Naive B cell (primary cell): ENCODE data around the gene PDZRN3. TPM values are rescaled to one million over a fixed set of nuclear protein-coding genes. Genes with fewer than 3 reads are reported as not detected.
A peak's percentile ranks its signal among the peaks of the same experiment; 100 is the strongest.

Source experiments
- ATAC-seq, 2 donors: fragments of 150-1000 bp; cut with Tn5 transposase; 2 replicates each; pipeline ENCODE4 v1.10.0; 2021; ENCODE audit warnings: low read depth in 2 of 2, mild to moderate bottlenecking in 2 of 2, moderate library complexity in 2 of 2
- DNase-seq: peaks from one replicate; pipeline ENCODE4 v3.0.0; 2022
- H3K27ac Mint-ChIP-seq, 6 donors: one replicate each; pipeline ENCODE4 v1.8.0; 2020 to 2022; ENCODE audit warnings: mild to moderate bottlenecking in 6 of 6, mixed read lengths in 6 of 6, moderate library complexity in 5 of 6, inconsistent platforms in 2 of 6
- H3K27me3 Mint-ChIP-seq, 3 donors: one replicate each; pipeline ENCODE4 v1.8.0; 2021 to 2022; ENCODE audit warnings: mixed read lengths in 3 of 3, mild to moderate bottlenecking in 1 of 3
- H3K36me3 Mint-ChIP-seq, 2 donors: one replicate each; pipeline ENCODE4 v1.8.0; 2020 to 2022; ENCODE audit warnings: mixed read lengths in 2 of 2, inconsistent platforms in 1 of 2, mild to moderate bottlenecking in 1 of 2
- H3K4me1 Mint-ChIP-seq, 3 donors: one replicate each; pipeline ENCODE4 v1.8.0; 2020 to 2022; ENCODE audit warnings: mixed read lengths in 3 of 3, inconsistent platforms in 1 of 3, mild to moderate bottlenecking in 1 of 3, moderate library complexity in 1 of 3
- H3K4me3 Mint-ChIP-seq, 8 donors: one replicate each; pipeline ENCODE4 v1.8.0; 2020 to 2022; ENCODE audit warnings: mild to moderate bottlenecking in 8 of 8, mixed read lengths in 8 of 8, moderate library complexity in 8 of 8, inconsistent platforms in 2 of 8
- H3K9me3 Mint-ChIP-seq, 7 donors: one replicate each; pipeline ENCODE4 v1.8.0; 2020 to 2022; ENCODE audit warnings: mixed read lengths in 7 of 7, mild to moderate bottlenecking in 5 of 7, inconsistent platforms in 2 of 7, moderate library complexity in 1 of 7
- polyA plus RNA-seq, 6 donors: library from polyadenylated mRNA; unstranded; fragments of 300-500 nt; fragmentation: Illumina TruSeq; gene quantifications; one replicate each; pipeline ENCODE4 v1.2.3, GENCODE V29; 2021; ENCODE audit warnings: low read depth in 6 of 6

Gene PDZRN3
- polyA plus RNA-seq, 6 donors from 2014 or later: not detected

DNA sequence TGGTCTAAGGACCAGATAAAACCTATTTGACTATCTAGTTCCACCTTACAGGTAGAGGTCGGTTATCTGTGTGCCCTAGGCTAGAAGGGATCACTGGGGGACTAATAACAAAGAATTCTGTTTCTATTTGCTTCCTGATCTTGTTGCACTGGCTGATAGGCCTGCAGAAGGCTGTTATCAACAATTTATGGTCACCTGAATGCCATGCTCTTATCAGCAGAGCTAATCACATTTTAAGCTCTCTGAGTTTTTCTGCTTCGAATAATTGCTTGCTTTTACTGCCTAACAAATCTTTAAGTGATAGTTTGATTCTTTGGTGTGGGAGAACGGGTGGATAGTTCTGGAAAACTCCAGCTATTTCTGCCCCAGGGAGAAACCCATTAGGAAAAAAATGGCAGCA lies 263.1 kb downstream of the PDZRN3 start:
- H3K4me3 Mint-ChIP-seq: no peak overlapping the region
- H3K4me1 Mint-ChIP-seq: no peaks in the 10 kb centered on the region
- ATAC-seq (no peak), DNase-seq (no peak)
- no peak overlapping the region for H3K27ac Mint-ChIP-seq
- peaks cover 0 to 5% of the 10 kb centered on the region in 2 donors for H3K36me3 Mint-ChIP-seq
- peaks cover 5 to 23% (median 10%) of the 10 kb centered on the region in 7 donors for H3K9me3 Mint-ChIP-seq
- H3K27me3 Mint-ChIP-seq: peaks cover 0 to 4% (median 0%) of the 10 kb centered on the region in 3 donors

GRCh38 chr3:73353649-73354217 lies 271.0 kb downstream of the PDZRN3 start:
- Mint-ChIP-seq H3K9me3 (peaks cover 0 to 9% (median under 1%) of the 10 kb centered on the region in 7 donors), H3K36me3 (peaks cover 0 to 5% of the 10 kb centered on the region in 2 donors), H3K4me1 (no peaks in the 10 kb centered on the region), H3K27ac (peak overlapping the region in 1 of 6 donors; percentile 47), H3K4me3 (no peak overlapping the region), H3K27me3 (peaks cover 7 to 16% (median 15%) of the 10 kb centered on the region in 3 donors)
- ATAC-seq: no peak
- DNase-seq: no peak

DNA sequence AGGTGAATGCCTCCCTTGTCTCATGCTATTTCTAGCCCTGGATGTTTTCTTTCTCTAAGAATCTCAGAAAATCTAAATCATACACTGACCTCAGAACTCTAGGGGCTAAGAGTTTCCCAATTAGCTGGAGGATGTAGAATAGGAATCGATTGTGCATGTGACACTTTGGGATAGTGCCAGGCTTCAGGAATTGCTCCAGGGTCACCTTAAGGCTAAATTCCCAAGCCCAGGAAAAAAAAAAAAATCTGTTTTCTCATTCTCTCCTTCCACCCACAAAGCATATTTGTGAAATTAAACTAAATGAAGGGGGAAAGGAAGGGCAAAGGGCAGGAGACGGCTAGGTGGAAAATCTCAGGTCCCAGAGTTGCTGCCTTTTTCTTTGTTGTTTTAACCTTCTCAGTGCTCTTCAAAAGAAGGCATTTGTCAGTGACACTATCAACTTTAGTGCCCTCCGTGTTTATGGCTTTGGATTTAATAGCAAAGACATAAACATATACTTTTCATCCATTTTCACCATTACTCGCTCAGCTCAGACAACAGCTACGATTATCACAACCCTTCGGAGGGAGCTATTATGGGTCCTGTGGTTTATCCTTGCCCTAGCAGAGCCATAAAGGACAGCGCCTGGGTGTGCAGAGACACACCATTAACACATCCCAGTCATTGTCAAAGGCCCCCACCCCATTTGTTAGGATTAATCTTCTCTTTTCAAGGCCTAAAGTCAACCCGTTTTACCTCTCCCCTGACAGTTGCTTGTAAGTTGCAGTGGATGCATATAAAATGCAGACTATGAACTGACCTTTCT lies 271.7 kb downstream of the PDZRN3 start:
- no peak for ATAC-seq
- Mint-ChIP-seq H3K4me3 (peak overlapping the region in 1 of 8 donors; percentile 48), H3K36me3 (peaks cover 0 to 5% of the 10 kb centered on the region in 2 donors)

GRCh38 chr3:73351423-73352071 lies 273.2 kb downstream of the PDZRN3 start:
- Mint-ChIP-seq H3K27ac (no peak overlapping the region), H3K36me3 (no peaks in the 10 kb centered on the region), H3K4me3 (no peak overlapping the region), H3K27me3 (peaks cover 9 to 20% (median 19%) of the 10 kb centered on the region in 3 donors), H3K9me3 (peaks cover 0 to 5% (median 0%) of the 10 kb centered on the region in 7 donors), H3K4me1 (no peaks in the 10 kb centered on the region)
- ATAC-seq: no peak
- DNase-seq: no peak

More for the DNA sequence above, 271.7 kb downstream of the PDZRN3 start:
- Mint-ChIP-seq H3K27me3 (peaks cover 9 to 21% (median 19%) of the 10 kb centered on the region in 3 donors), H3K9me3 (peaks cover 0 to 9% (median 0%) of the 10 kb centered on the region in 7 donors), H3K4me1 (no peaks in the 10 kb centered on the region), H3K27ac (peak overlapping the region in 1 of 6 donors; percentile 47)
- no peak for DNase-seq

- DNase-seq: no peak
- Mint-ChIP-seq H3K27me3 (peaks cover 11 to 26% (median 19%) of the 10 kb centered on the region in 3 donors), H3K36me3 (no peaks in the 10 kb centered on the region), H3K9me3 (peaks cover 0 to 1% (median 0%) of the 10 kb centered on the region in 7 donors), H3K4me1 (no peaks in the 10 kb centered on the region), H3K4me3 (no peak overlapping the region), H3K27ac (no peak overlapping the region)
- no peak for ATAC-seq
Observed at GRCh38 chr3:73350996-73351395, 273.7 kb downstream of the PDZRN3 start.

GRCh38 chr3:73349657-73350056 lies 275.1 kb downstream of the PDZRN3 start:
- Mint-ChIP-seq H3K36me3 (no peaks in the 10 kb centered on the region), H3K9me3 (no peaks in the 10 kb centered on the region), H3K4me1 (no peaks in the 10 kb centered on the region), H3K4me3 (no peak overlapping the region), H3K27ac (no peak overlapping the region), H3K27me3 (peaks cover 14 to 25% (median 19%) of the 10 kb centered on the region in 3 donors)
- ATAC-seq (no peak), DNase-seq (no peak)

GRCh38 chr3:73342077-73342476 lies 282.7 kb downstream of the PDZRN3 start:
- DNase-seq (no peak), ATAC-seq (no peak)
- no peak overlapping the region for H3K27ac Mint-ChIP-seq
- peaks cover 0 to 9% (median 0%) of the 10 kb centered on the region in 7 donors for H3K9me3 Mint-ChIP-seq
- no peak overlapping the region for H3K4me3 Mint-ChIP-seq
- H3K27me3 Mint-ChIP-seq: peaks cover 0 to 12% (median 10%) of the 10 kb centered on the region in 3 donors
- H3K36me3 Mint-ChIP-seq: no peaks in the 10 kb centered on the region
- no peaks in the 10 kb centered on the region for H3K4me1 Mint-ChIP-seq

- Mint-ChIP-seq H3K4me1 (no peaks in the 10 kb centered on the region), H3K27me3 (peaks cover 0 to 10% (median 10%) of the 10 kb centered on the region in 3 donors), H3K4me3 (no peak overlapping the region), H3K36me3 (no peaks in the 10 kb centered on the region), H3K27ac (no peak overlapping the region), H3K9me3 (peaks cover 0 to 9% (median 0%) of the 10 kb centered on the region in 7 donors)
- DNase-seq (no peak), ATAC-seq (no peak)
Observed at GRCh38 chr3:73341272-73341935, 283.3 kb downstream of the PDZRN3 start.

DNA sequence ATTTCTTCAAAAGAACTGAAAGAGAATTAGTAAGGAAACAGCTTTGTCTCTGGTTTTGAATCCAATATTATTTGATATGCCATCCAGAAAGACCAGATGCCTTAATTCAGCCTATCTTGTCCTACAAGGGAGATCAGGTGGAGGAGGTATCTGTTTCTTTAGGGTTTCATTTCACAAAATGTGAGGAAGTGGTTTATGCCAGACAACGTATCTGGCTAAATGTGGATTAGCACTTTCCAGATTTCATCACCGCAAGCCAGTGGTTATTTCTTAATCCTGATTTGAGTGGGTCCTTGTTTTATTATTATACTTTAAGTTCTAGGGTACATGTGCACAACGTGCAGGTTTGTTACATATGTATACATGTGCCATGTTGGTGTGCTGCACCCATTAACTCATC lies 292.2 kb downstream of the PDZRN3 start:
- peaks cover 0 to 6% (median 0%) of the 10 kb centered on the region in 3 donors for H3K27me3 Mint-ChIP-seq
- DNase-seq (no peak), ATAC-seq (no peak)
- peaks cover 0 to 10% (median 4%) of the 10 kb centered on the region in 7 donors for H3K9me3 Mint-ChIP-seq
- H3K27ac Mint-ChIP-seq: no peak overlapping the region
- H3K4me1 Mint-ChIP-seq: no peaks in the 10 kb centered on the region
- H3K4me3 Mint-ChIP-seq: no peak overlapping the region
- no peaks in the 10 kb centered on the region for H3K36me3 Mint-ChIP-seq
